Hypothalamus (tissue), 51 donors: ENCODE data around the gene TRPC1.
"Not testable (repeated sequence)": the region's sequence is repeated elsewhere in the genome, so short reads cannot be mapped to it uniquely, and the experiment has no call there.

Source experiments
- DNase-seq, 51 donors: peaks; one replicate each; lab custom pipeline; 2025; lab: John Stamatoyannopoulos, UW

Gene TRPC1

DNA sequence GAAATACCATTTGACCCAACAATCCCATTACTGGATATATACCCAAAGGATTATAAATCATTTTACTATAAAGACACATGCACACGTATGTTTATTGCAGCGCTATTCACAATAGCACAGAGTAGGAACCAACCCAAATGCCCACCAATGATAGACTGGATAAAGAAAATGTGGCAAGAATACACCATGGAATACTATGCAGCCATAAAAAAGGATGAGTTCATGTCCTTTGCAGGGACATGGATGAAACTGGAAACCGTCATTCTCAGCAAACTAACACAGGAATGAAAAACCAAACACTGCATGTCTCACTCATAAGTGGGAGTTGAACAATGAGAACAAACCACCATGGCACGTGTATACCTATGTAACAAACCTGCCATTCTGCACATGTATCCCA lies 26.7 kb downstream of the TRPC1 start:
- not testable (repeated sequence) for DNase-seq

DNA sequence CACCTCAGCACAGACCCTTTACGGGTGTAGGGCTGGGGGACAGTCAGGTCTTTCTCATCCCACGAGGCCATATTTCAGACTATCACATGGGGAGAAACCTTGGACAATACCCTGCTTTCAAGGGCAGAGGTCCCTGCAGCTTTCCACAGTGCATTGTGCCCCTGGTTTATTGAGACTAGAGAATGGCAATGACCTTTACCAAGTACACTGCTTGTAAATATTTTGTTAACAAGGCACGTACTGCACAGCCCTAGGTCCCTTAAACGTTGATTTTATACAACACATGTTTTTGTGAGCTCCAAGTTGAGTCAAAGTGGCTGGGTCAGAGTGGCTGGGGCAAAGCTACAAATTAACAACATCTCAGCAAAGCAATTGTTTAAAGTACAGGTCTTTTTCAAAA lies 28.8 kb downstream of the TRPC1 start:
- DNase-seq: not testable (repeated sequence)

DNA sequence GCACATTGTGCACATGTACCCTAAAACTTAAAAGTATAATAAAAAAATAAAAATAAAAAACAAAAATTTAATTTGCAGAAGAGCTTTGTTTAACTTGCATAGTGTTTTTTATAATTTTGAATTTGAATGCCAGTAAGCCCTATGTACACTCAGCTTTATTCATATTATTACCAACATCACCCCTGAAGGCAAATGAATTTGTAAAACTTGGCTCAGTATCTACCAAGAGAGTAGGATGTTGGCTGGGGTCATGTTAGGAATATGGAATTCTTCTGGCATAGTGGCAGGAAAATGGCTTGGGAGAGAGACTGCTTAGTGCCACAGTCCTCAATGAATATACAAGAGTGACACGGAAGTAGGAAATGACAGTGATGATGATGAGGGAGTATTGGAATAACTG lies 30.7 kb downstream of the TRPC1 start:
- DNase-seq: no peak

DNA sequence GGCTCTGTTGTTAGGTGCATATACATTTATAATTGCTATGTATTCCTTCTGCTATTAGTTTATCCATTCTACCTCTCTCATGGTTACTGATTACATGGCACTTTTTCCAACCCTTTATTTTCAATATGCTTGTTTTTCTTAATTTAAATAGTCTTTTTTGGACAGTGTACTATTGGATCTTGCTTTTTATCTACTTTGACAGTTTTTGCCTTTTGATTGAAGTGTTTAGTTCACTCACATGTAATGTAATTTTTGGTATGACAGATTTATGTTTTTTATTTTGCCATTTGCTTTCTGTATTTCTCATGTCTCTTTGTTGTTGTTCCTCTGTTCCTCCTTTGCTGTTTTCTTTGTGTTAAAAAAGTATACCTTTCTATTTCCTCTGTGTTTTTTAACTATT lies 44.5 kb downstream of the TRPC1 start:
- no peak for DNase-seq

DNA sequence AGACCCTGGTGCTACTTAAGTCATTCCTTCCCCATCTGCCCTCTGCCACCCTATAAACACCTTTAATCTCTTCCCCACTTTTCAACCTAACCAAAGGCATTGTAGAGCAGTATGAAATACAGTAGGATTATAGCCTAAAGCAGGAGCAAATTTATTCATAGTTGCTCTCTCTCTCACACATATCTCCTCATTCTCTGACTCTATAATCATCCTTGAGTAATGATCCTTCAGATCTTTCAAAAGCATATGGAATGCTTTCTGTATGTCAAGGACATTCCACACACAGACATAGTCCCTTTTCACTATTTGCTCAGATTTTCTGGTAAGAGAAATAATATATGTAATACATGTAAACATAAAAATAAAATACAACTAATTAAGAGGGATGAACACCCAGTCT lies 54.1 kb downstream of the TRPC1 start:
- DNase-seq: no peak

DNA sequence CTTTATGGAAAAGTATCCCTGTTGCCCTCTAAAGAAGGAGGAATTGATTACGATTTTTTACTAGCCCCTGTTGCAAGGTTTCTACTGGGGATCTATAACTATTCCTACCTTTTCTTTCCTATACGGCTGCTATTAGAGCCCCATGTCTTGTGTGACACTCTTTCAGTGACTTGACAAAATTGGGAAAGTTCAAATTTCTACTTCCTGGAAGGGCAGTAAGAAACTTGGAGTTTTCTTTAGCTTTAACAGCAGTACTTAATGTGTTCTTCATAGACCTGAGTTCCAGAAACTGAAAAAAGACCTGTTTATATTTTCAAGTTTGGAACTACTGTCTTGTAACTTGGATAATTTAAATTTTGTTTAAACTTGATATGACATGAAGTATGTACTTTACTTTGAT lies 54.7 kb downstream of the TRPC1 start:
- no peak for DNase-seq

DNA sequence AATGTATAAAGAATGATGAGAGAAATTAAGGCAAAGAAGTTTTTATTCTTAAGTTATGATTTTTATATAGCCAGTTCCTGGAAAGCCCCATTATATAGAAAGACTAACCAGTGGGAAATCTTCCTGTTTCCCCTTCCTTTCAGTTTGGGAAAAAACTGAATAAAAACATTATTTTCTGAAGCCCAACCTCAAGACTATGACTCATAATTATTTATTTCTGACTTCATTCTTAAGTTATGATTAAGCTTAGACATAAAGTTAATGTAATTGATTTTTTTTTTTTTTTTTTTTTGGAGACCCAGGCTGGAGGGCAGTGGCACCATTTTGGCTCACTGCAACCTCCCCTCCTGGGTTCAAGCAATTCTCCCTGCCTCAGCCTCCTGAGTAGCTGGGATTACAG lies 55.8 kb downstream of the TRPC1 start:
- DNase-seq: no peak

DNA sequence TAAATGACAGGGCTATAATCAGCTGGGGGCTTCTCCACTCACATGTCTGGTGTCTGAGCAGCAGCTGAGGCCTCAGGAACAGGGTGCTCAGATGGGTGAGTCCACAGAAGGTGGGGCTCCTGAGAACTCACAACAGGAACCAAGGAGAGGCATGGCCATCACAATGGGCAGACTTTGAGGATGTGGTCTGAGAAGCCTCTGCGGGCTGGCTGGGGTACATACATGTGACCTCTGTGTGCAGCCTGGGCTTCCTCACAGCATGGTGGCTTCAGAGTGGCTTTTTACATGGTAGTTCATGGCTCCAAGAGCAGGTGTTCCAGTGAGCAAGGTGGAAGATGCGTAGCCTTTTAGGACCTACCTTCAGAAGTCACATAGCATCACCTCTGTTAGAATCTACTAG lies 58.8 kb downstream of the TRPC1 start:
- no peak for DNase-seq

DNA sequence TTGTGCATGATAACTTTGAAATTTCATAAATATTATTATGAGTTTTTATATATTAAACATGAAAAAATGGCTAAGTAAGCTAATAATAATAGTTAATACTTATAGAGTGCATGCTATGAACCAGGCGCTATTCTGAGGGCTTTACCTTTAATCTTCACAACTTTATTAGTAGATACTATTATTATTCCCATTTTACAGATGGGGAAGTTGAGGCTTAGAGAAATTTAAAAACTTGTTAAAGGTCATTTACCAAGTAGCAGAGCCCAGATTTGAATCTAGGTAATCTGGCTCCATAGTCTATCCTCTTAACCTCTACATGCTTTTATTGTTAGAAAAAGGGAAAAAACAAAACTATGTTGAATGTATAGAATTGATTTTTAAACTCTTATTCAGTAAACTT lies 60.4 kb downstream of the TRPC1 start:
- no peak for DNase-seq

DNA sequence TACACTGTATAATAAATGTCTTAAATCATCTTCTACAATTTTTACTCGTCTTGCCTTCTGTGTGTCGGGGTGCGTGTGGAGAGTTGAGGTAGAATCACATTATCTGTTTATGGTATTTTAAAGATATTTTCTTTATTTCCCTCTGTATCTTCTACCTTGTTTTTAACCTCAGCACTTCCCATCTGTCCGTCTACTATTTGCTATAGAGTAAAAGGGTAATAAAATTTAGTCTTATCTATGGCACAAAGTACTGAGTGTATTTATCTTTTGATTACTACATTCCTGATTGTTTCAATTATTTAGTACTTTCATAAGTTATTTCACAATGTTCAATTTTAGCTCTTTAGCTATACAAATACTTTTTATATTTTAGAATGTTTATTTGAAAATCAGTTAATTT lies 62.2 kb downstream of the TRPC1 start:
- no peak for DNase-seq

DNA sequence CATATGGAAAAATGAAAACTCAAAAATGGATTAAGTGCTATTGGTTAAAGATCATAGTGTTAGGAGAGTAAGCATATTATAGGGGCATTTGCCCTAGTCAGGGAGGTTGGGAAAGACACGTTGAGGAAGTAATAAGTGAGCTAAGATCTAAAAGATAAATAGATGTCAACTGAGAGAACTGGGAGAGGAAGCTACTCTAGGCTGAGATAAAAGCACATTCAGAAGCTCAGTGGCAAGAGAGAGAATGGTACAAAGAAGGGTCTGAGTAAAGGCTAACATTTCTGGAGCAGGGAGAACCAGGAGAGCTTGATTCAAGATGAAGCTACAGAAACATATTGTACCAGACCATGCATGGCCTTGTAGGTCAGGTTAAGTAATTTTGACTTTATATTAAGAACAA lies 63.9 kb downstream of the TRPC1 start:
- no peak for DNase-seq

DNA sequence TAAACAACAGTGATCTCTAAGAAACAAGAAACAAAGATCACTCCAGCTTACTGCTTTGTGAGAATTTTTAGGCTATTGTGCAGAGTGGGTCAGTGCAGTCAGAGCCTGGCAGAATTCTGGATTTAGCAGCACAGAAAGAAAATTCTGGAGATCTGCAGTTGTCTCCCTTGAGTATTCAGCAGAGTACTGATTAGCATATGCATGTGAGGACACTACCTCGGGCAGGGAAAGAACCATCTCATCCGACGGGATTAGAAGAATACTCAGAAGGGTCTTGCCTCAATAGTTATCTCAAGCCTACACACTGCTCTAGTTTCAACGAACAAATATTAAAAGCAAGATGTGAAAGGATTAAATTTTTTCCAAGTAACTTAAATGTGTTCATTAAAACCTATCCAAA lies 70.7 kb downstream of the TRPC1 start:
- no peak for DNase-seq

DNA sequence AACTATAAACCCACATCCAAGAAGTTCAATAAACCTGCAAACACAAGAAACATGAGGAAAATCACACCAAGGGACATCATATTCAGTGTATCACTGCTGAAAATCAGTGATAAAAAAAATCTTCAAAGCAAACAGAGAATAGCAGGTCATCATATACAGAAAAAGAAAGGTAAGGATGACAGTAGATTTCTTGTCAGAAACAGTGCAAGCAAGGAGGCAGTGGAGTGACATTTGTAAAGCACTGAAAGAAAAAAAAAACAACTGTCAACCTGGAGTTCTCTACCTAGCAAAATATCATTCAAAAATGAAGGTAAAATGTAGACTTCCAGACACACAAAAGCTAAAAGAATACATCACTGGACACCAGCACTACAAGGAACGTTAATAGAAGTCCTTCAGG lies 71.5 kb downstream of the TRPC1 start:
- no peak for DNase-seq

DNA sequence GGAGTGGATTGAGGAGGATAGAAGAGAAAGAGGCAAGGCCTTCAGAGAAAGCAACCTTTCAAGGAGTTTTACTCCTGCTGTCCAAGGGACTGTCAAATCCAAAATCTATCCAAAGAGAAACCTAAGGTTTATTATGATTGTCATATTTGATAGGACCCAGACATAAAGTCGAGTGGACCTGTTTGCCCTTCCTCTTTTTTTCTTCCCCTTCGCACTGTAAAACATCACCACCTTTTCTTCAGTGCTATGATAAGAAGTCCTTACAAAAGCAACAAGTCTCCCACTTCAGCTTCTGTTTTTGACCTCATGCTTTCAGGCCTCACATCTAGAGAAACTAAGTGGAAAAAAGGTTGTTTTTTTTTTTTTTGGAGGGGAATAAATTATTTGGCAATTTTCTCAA lies 73.0 kb downstream of the TRPC1 start:
- no peak for DNase-seq

DNA sequence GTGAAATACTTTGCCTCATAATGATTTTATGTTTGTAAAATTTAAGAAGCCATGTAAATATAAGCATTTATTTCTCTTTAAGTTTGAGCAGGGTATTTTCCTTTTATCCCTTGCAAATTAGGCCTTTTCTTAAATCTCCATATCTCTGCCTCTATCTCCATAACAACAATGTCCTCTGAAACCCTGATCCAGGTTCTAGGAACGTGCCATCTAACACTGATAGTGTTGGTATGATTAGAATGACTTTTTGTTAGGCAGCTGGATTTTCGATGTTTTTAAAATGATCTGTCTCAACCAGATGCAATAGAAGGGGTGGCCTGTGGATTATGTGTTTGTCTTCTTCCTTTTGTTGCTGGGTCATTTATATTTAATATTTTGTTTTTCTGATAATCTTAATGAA lies 77.9 kb downstream of the TRPC1 start:
- DNase-seq: no peak

DNA sequence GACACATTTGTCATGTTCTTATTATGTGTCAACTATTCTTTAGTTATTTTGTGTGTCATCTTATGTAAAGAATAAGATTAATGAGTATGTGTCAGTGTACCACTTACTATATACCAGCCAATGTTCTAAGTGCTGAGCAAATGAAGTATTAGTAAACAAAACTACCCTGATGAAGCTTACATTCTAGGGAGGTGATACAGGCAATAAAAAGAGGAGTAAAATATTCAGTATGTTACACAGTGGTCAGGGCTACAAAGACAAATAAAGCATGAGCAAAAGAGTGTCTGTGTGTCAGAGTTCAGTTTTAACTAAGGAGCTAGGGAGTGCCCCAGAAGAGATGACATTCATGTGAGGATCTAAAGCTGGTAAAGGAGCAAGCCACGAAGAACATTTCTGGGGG lies 79.1 kb downstream of the TRPC1 start:
- DNase-seq: no peak

DNA sequence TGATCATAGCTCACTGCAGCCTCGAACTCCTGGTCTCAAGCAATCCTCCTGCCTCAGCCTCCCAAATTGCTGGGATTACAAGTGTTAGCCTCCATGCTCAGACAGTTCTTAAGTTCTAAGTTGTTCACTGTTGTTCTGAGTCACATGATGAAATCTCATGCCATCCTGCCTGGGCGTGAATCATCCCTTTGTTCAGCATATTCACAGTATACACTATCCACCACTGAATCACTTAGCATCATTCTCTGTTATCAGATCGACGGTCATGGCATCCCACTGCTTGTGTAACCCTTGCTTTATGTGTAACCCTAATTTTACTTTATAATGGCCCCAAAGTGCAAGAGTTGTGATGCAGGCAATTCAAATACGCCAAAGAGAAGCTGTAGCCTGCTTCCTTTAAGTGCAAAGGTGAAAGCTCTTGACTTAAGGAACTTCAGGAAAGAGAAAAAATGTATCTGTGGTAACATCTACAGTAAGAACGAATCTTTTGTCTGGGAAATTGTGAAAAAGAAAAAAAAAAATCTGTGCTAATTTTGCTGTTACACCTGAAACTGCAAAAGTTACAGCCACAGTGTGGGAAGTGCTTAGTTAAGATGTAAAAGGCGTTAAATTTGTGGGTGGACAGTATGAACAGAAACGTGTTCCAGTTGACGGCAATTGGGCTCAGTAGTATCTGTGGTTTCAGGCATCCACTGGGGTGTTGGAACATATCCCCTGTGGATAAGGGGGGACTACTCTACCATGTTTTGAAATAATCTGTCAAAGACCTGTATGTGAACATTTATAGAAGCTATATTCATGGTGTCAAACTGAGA lies 84.5 kb downstream of the TRPC1 start:
- no peak for DNase-seq

DNA sequence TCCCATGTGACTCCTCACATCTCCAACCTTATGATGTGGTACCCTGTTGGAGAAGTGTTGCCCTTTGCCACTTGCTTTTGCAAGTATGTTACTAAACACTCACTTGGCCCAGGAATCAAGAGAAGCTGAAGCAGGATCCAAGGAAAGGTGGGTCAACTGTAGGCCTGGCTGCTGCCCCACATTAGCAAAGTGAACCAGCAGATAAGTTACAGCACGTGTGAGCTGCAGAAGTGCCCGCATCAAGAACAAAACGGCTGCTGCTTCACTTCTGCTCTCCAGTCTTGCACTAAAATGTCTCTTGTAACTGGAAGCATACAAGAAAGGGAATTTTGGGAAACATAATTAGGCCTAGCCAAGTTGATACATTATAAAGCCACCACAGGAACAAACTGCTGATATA lies 85.4 kb downstream of the TRPC1 start:
- DNase-seq: no peak

DNA sequence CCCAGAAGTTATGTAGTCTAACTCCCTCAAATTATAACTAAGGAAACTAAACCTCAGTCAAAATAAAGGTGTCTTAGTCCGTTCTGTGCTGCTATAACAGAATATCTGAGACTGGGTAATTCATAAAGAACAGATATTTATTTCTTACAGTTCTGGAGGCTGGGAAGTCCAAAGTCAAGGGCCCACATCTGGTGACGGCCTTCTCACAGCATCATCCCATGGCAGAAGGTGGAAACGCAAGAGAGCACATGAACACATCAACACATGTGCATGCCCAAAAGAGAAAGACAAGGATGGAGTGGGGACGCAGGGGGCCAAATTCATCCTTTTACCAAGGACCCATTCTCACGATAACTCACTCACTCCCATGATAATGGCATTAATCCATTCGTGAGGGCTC lies 92.0 kb downstream of the TRPC1 start:
- DNase-seq: no peak

DNA sequence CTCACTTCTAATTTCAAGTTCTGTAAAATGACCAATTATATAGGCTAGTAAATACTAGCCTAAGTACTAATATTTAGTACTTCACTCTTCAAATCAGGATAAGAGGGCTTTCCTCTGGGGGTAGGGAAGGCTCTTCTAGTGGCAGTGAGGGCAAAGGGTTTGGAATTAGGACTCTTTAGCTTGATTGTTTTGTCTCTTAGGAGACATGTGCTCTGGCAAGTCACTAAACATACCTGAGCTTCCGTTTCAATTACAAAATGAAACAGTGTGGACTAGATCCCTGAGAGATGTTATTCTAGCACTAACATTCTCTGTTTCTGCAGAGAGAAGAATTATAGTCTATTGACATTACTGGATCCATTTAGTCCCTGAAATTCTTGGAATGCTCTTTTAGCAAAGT lies 93.5 kb downstream of the TRPC1 start:
- DNase-seq: no peak

DNA sequence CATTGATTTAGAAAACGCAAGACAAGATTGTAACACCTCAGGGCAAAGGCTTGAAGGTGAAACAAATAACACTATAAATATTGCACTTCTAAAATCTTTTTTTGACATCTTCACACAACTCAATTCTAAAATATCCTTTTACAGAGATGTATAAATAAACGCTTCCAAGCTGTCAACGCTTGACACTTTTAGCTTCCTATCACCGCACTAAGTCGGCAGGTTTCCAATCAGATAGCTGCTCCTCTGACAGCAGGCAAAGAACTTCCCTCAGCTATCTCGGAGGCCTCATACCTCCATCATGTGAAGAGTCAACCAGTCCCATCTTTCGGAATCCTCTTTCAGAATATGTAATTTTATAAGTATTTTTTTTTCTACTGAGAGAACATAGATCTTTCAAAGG lies 94.1 kb downstream of the TRPC1 start:
- DNase-seq: no peak

DNA sequence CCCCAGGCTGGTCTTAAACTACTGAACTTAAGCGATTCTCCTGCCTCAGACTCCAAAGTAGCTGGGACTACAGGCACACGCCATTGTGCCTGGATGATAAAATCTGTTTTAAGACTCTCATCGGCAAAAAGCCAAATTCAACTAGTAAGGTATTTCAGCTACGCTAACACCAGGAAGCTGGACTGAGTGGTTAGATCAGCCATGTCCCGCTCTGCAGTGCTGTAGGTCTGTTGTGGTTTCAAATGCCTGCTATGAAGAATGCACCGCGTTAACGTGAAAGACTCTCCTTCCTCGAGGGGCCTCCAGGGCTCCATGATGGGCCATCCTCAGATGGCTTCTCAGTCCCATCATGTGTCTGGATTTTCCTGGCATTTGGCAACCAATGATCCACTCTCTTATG lies 94.8 kb downstream of the TRPC1 start:
- DNase-seq: no peak

DNA sequence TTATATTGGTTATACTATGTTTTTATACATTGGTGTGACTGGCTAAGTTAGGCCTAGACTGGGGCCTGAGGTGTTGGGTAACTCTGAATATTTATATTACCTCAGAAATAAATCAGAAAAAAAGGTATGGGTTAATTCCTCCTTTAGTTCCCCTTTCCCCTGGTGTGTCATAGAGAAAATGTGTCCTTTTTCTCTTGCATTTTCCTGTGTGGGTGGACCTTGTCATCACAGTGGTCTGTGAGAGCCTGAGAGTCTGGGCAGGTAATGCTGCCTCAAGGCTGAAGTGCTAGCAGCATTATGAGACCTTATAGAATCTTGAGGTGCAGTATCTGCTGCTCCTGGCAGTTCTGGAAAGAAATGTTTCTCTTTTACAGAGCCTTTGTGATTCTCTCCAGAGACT lies 95.3 kb downstream of the TRPC1 start:
- no peak for DNase-seq
